WTC11 (cell line): ENCODE data around the gene DOK5.

Source experiments
- GRHL2 ChIP-seq: fragments of 250-450 bp; sonication (Bioruptor Pico); IDR thresholded peaks from 2 replicates; pipeline ENCODE4 v1.8.0; 2022; ENCODE audit warnings: mild to moderate bottlenecking, moderate library complexity; ENCODE audit not compliant: insufficient replicate concordance, severe bottlenecking
- SP1 ChIP-seq: sonication (generic); formaldehyde crosslinking; conservative IDR thresholded peaks from 2 replicates; pipeline ENCODE4 v1.8.1; 2022; ENCODE audit warnings: missing genetic modification reagents
- ZNF671 ChIP-seq: fragments of 250-450 bp; sonication (Bioruptor Pico); IDR thresholded peaks from 2 replicates; pipeline ENCODE4 v1.8.0; 2021; ENCODE audit warnings: mild to moderate bottlenecking

GRCh38 chr20:54515793-54516628, 40.6 kb downstream of the DOK5 start:
- no peak for TF ChIP-seq GRHL2 (CRISPR knock-in tag)
- no peak for TF ChIP-seq SP1 (CRISPR knock-in tag)
- TF ChIP-seq ZNF671 (CRISPR knock-in tag): no peak
